Keratinocyte (primary cell): ENCODE measurements around the gene MPZL2.

Experiments used
- EZH2 ChIP-seq: IDR thresholded peaks from one replicate; pipeline ENCODE4 v1.6.1; 2012; ENCODE audit warnings: inconsistent platforms, mild to moderate bottlenecking, low read length, moderate library complexity
- TF ChIP-seq, protein P1 (sequence below), 3 experiments: IDR thresholded peaks in 1 of 3; conservative IDR thresholded peaks in 1 of 3; optimal IDR thresholded peaks in 1 of 3; 2 replicates in 2 of 3; 3 replicates in 1 of 3; pipeline versions ENCODE3 to v1.5.1; 2011; ENCODE audit warnings: low read length in 3 of 3, mild to moderate bottlenecking in 3 of 3, moderate library complexity in 2 of 3, control low read depth in 1 of 3, inconsistent platforms in 1 of 3; ENCODE audit not compliant: insufficient read depth in 2 of 3; ENCODE audit errors: extremely low read depth in 1 of 3

DNA sequence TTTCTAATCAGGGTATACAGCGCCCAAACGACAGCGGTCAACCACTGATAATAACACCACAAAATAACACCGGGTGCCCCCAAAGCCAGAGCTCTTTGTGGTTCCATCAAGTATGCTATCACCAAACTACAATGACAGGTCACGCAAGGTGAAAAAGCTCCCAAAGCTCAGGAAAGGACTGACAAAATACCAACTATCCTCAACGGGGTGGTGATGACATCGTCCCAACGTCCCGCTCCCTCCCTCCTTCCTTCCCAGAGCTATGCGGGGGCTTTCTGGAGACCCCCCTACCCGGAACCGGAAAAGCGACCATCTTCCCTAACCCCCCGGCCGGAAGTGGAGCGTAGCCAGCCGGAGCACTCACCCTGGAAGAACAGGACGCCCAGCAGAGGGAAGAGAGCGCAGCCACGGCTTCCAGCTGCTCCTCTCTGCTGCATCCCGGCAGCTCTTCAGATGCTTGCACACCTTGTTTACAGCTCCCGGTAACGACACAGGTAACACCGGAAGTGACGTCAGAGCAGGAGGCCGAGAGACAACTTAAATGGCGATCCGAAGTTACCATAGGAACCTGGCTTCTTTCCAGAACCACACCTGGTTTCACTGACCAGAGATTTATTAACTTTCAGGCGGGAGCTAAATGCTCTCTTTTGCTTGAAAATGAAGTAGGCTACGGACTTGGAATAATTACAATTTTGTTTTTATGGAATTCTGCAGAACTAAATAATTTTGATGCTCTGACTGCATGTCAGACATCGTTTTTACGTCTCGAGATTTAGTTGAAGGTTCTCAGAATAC, 12.0 kb downstream of the MPZL2 start, which contains the start of gene MPZL3:
- no peak for TF ChIP-seq EZH2
- TF ChIP-seq, protein P1, sequence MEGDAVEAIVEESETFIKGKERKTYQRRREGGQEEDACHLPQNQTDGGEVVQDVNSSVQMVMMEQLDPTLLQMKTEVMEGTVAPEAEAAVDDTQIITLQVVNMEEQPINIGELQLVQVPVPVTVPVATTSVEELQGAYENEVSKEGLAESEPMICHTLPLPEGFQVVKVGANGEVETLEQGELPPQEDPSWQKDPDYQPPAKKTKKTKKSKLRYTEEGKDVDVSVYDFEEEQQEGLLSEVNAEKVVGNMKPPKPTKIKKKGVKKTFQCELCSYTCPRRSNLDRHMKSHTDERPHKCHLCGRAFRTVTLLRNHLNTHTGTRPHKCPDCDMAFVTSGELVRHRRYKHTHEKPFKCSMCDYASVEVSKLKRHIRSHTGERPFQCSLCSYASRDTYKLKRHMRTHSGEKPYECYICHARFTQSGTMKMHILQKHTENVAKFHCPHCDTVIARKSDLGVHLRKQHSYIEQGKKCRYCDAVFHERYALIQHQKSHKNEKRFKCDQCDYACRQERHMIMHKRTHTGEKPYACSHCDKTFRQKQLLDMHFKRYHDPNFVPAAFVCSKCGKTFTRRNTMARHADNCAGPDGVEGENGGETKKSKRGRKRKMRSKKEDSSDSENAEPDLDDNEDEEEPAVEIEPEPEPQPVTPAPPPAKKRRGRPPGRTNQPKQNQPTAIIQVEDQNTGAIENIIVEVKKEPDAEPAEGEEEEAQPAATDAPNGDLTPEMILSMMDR (optimal IDR thresholded peaks at IDR 0.05 in 1 of 3, IDR thresholded peaks at IDR 0.05 in 1 of 3, conservative IDR thresholded peaks at IDR 0.05 in 1 of 3; ENCODE audit: extremely low read depth in 1 of 3, insufficient read depth in 2 of 3, low read length in 3 of 3): peak in 1 of 3 experiments; percentile 8
